ENCODE measurements around the gene PIP5KL1.

- TF ChIP-seq POLR2AphosphoS5 (IDR thresholded peaks at IDR 0.05) (no peak), CTCF (IDR thresholded peaks at IDR 0.05) (no peak), POLR2A (IDR thresholded peaks at IDR 0.05) (no peak)
These were observed 34.8 kb downstream of the PIP5KL1 start for GRCh38 chr9:127895811-127896210.

All from prostate gland (tissue), 2 donors.